ENCODE data around the gene EIF2S2. TPM values are rescaled to one million over a fixed set of nuclear protein-coding genes. Genes with fewer than 3 reads are reported as not detected.

The EIF2S2 gene
- total RNA-seq, 1 donor from 2014 or later, result 48.9 TPM

- peak; percentile 65 to 69 for DNase-seq (ENCODE audit: low spot score in 2 of 2)
- FAIRE-seq, result peak; percentile 33
Measured at GRCh38 chr20:34069341-34070078, 42.5 kb downstream of the EIF2S2 start.

GRCh38 chr20:34068001-34068400, 44.0 kb downstream of the EIF2S2 start:
- DNase-seq (ENCODE audit: low spot score in 2 of 2) (no peak), FAIRE-seq (no peak)

GRCh38 chr20:34066476-34067090, 45.5 kb downstream of the EIF2S2 start:
- FAIRE-seq (no peak), DNase-seq (ENCODE audit: low spot score in 2 of 2) (no peak)

- FAIRE-seq (no peak), DNase-seq (ENCODE audit: low spot score in 2 of 2) (no peak)
Measured at GRCh38 chr20:34065260-34065659, 46.8 kb downstream of the EIF2S2 start.

- FAIRE-seq (no peak), DNase-seq (ENCODE audit: low spot score in 2 of 2) (no peak)
Measured at GRCh38 chr20:34064286-34064685, 47.8 kb downstream of the EIF2S2 start.

GRCh38 chr20:34062570-34063482, 49.2 kb downstream of the EIF2S2 start:
- FAIRE-seq, result no peak
- no peak for DNase-seq (ENCODE audit: low spot score in 2 of 2)

GRCh38 chr20:34061695-34062094, 50.3 kb downstream of the EIF2S2 start:
- DNase-seq (ENCODE audit: low spot score in 2 of 2) (no peak), FAIRE-seq (no peak)

GRCh38 chr20:34060970-34061369, 51.1 kb downstream of the EIF2S2 start:
- FAIRE-seq (no peak), DNase-seq (ENCODE audit: low spot score in 2 of 2) (no peak)

GRCh38 chr20:34058831-34059230, 53.2 kb downstream of the EIF2S2 start:
- FAIRE-seq (no peak), DNase-seq (ENCODE audit: low spot score in 2 of 2) (no peak)

GRCh38 chr20:34055290-34055689, 56.8 kb downstream of the EIF2S2 start:
- FAIRE-seq, result no peak
- no peak for DNase-seq (ENCODE audit: low spot score in 2 of 2)

- FAIRE-seq, result no peak
- DNase-seq (ENCODE audit: low spot score in 2 of 2), result no peak
Measured at GRCh38 chr20:34052414-34052813, 59.6 kb downstream of the EIF2S2 start.

GRCh38 chr20:34049897-34050695, 61.9 kb downstream of the EIF2S2 start:
- DNase-seq (ENCODE audit: low spot score in 2 of 2) (no peak), FAIRE-seq (no peak)

- FAIRE-seq (no peak), DNase-seq (ENCODE audit: low spot score in 2 of 2) (no peak)
Measured at GRCh38 chr20:34049389-34049788, 62.7 kb downstream of the EIF2S2 start.

GRCh38 chr20:34047917-34048316, 64.1 kb downstream of the EIF2S2 start:
- FAIRE-seq (no peak), DNase-seq (ENCODE audit: low spot score in 2 of 2) (no peak)

- DNase-seq (ENCODE audit: low spot score in 2 of 2) (no peak), FAIRE-seq (no peak)
Measured at GRCh38 chr20:34047010-34047687, 64.9 kb downstream of the EIF2S2 start.

GRCh38 chr20:34045930-34046725, 65.9 kb downstream of the EIF2S2 start:
- no peak for DNase-seq (ENCODE audit: low spot score in 2 of 2)
- FAIRE-seq, result no peak

GRCh38 chr20:34045294-34045693, 66.7 kb downstream of the EIF2S2 start:
- DNase-seq (ENCODE audit: low spot score in 2 of 2), result peak in 1 of 2 donors; percentile 29
- no peak for FAIRE-seq

- FAIRE-seq (no peak), DNase-seq (ENCODE audit: low spot score in 2 of 2) (no peak)
Measured at GRCh38 chr20:34043025-34043424, 69.0 kb downstream of the EIF2S2 start.

GRCh38 chr20:34042262-34042661, 69.8 kb downstream of the EIF2S2 start:
- FAIRE-seq (no peak), DNase-seq (ENCODE audit: low spot score in 2 of 2) (no peak)
